HepG2 (cell line): ENCODE results near the gene ZDHHC3. TPM values are rescaled to one million over a fixed set of nuclear protein-coding genes. Genes with fewer than 3 reads are reported as not detected.

Experiments
- ATAC-seq: fragments of 200-7000 bp; cut with Tn5 transposase; 3 replicates; pipeline ENCODE4 v1.9.1; 2020; ENCODE audit warnings: mild to moderate bottlenecking, moderate library complexity
- BruUV-seq: library from RNA; stranded (reverse); fragments of 400-500 nt; replicated peaks from 2 replicates; lab custom pipeline; 2021; lab: Mats Ljungman, UMichigan
- CTCF ChIA-PET: fragments of 300-600 bp; formaldehyde crosslinking; extraction: SDS; loops from one replicate; lab custom pipeline; 2021; ENCODE audit warnings: low total read pairs, inconsistent platforms, low intra/inter-chr PET ratio; lab: Yijun Ruan, JAX
- POLR2A ChIA-PET: fragments of 350-600 bp; sonication (Branson Sonifier 250); formaldehyde crosslinking; loops from one replicate; lab custom pipeline; 2020; ENCODE audit warnings: antibody characterized with exemption, inconsistent platforms; lab: Yijun Ruan, JAX
- DNase-seq: peaks from one replicate; pipeline ENCODE4 v3.0.0-alpha.2; 2015; ENCODE audit warnings: low spot score
- FAIRE-seq: peaks from 3 replicates; lab custom pipeline; 2011; peaks lifted over from hg19 to GRCh38; lab: Jason Lieb, UNC
- H2AFZ ChIP-seq: one replicate; pipeline ENCODE4 v1.6.1; 2011; ENCODE audit warnings: low read length, inconsistent platforms
- H3K27ac ChIP-seq: fragments of 300-600 bp; 3 replicates; pipeline ENCODE4 v1.8.0; 2011; ENCODE audit warnings: mixed run types, mild to moderate bottlenecking, mixed read lengths, low read length, inconsistent platforms; ENCODE audit not compliant: insufficient read depth; ENCODE audit errors: extremely low read length
- H3K27me3 ChIP-seq, 2 experiments: fragments of 200-600 bp in 1 of 2; 2 replicates in 1 of 2; 3 replicates in 1 of 2; pipeline versions ENCODE4 v1.6.0 to v1.8.0; 2011; ENCODE audit warnings: low read length in 2 of 2, mild to moderate bottlenecking in 2 of 2, moderate library complexity in 2 of 2, inconsistent platforms in 1 of 2; ENCODE audit not compliant: insufficient read depth in 2 of 2, control insufficient read depth in 1 of 2
- H3K36me3 ChIP-seq, 2 experiments: fragments of 200-600 bp in 1 of 2; replicated peaks in 1 of 2; 2 replicates in 1 of 2; 3 replicates in 1 of 2; pipeline versions ENCODE4 v1.5.1 to v1.8.0; 2011; ENCODE audit warnings: low read length in 2 of 2, inconsistent platforms in 1 of 2; ENCODE audit not compliant: insufficient read depth in 2 of 2, control insufficient read depth in 1 of 2
- H3K4me1 ChIP-seq: 2 replicates; pipeline ENCODE4 v1.5.1; 2012; ENCODE audit warnings: low read length, inconsistent platforms; ENCODE audit not compliant: insufficient read depth
- H3K4me2 ChIP-seq: 2 replicates; pipeline ENCODE4 v1.6.0; 2011; ENCODE audit warnings: low read depth, low read length, inconsistent platforms
- H3K4me3 ChIP-seq, 3 experiments: fragments of 200-600 bp in 1 of 3; sonication (generic), shearing (Covaris generic) in 1 of 3; replicated peaks in 1 of 3; 2 replicates each; pipeline ENCODE4 v1.5.1; 2011 to 2016; ENCODE audit warnings: low read length in 3 of 3, inconsistent platforms in 2 of 3, low read depth in 2 of 3, mild to moderate bottlenecking in 2 of 3, control low read depth in 1 of 3, mixed read lengths in 1 of 3; ENCODE audit not compliant: insufficient read depth in 1 of 3
- H3K79me2 ChIP-seq: one replicate; pipeline ENCODE4 v1.6.1; 2011; ENCODE audit warnings: low read length, inconsistent platforms; ENCODE audit not compliant: insufficient read depth
- H3K9ac ChIP-seq: 2 replicates; pipeline ENCODE4 v1.6.0; 2011; ENCODE audit warnings: mild to moderate bottlenecking, low read depth, low read length, inconsistent platforms; ENCODE audit not compliant: insufficient read depth
- H3K9me3 ChIP-seq: 2 replicates; pipeline ENCODE4 v1.5.1; 2012; ENCODE audit warnings: mild to moderate bottlenecking, low read length
- H4K20me1 ChIP-seq: 2 replicates; pipeline ENCODE4 v1.6.0; 2011; ENCODE audit warnings: inconsistent platforms, mild to moderate bottlenecking, low read length, moderate library complexity; ENCODE audit not compliant: insufficient read depth
- AGO2 ChIP-seq: fragments of 200-400 bp; formaldehyde crosslinking; optimal IDR thresholded peaks from 2 replicates; pipeline ENCODE3; 2017; ENCODE audit warnings: mild to moderate bottlenecking, low read depth, low read length, moderate library complexity
- HNF4G ChIP-seq, 2 experiments: sonication (generic) in 1 of 2; formaldehyde crosslinking in 1 of 2; IDR thresholded peaks; 2 replicates each; pipeline versions ENCODE4 v1.4.0 to v1.6.1; 2011 to 2020; ENCODE audit warnings: borderline replicate concordance in 2 of 2, low read depth in 2 of 2, mild to moderate bottlenecking in 2 of 2, low read length in 1 of 2, missing genetic modification reagents in 1 of 2, moderate library complexity in 1 of 2
- PHF21A ChIP-seq: sonication (generic); formaldehyde crosslinking; IDR thresholded peaks from 2 replicates; pipeline ENCODE4 v1.5.0; 2020; ENCODE audit warnings: mild to moderate bottlenecking, missing genetic modification reagents
- SIN3A ChIP-seq: IDR thresholded peaks from 2 replicates; pipeline ENCODE4 v1.6.1; 2011; ENCODE audit warnings: low read depth, mild to moderate bottlenecking, control low read depth, low read length, borderline replicate concordance
- SMAD3 ChIP-seq: sonication (generic); formaldehyde crosslinking; IDR thresholded peaks from 2 replicates; pipeline ENCODE4 v1.4.0; 2020; ENCODE audit warnings: missing genetic modification reagents
- ZNF251 ChIP-seq: sonication (generic); formaldehyde crosslinking; IDR thresholded peaks from 2 replicates; pipeline ENCODE4 v1.9.0; 2021; ENCODE audit warnings: mild to moderate bottlenecking, missing genetic modification reagents
- ZNF451 ChIP-seq: sonication (generic); formaldehyde crosslinking; IDR thresholded peaks from 2 replicates; pipeline ENCODE4 v1.5.0; 2020; ENCODE audit warnings: mild to moderate bottlenecking, missing genetic modification reagents
- WGBS: methylation state at CpG from one replicate; pipeline ENCODE4 v1.1.6; 2017; ENCODE audit warnings: low lambda C conversion rate; 5-methylcytosine and 5-hydroxymethylcytosine counted together
- in situ Hi-C: cut with HindIII; loops from 2 replicates; pipeline ENCODE4 v1.10.0; 2017; ENCODE audit warnings: low pct_unique_long_range_greater_than_20kb; ENCODE audit not compliant: extremely low pct_ligation_motif_present
- intact Hi-C: fragments of 100-400 bp; cut with micrococcal nuclease; formaldehyde crosslinking; loops from one replicate; pipeline ENCODE4 v1.10.0; 2022; ENCODE audit not compliant: unreplicated experiment
- polyA plus RNA-seq, 8 experiments: library from polyadenylated mRNA; depleted of rRNA in 3 of 8; stranded (reverse) in 7 of 8; unstranded in 1 of 8; fragments of >200 nt; fragmentation: Illumina TruSeq in 4 of 8; extraction: Trizol in 4 of 8; gene quantifications; 2 replicates each; pipeline versions ENCODE4 v1.2.1 to v1.2.3, GENCODE V29; 2011 to 2016; ENCODE audit warnings: low read depth in 4 of 8, missing spikeins in 1 of 8, mixed read lengths in 1 of 8; ENCODE audit not compliant: insufficient read depth in 1 of 8
- total RNA-seq, 5 experiments: library from RNA; depleted of rRNA; stranded (reverse); fragments of >200 nt; fragmentation: Illumina TruSeq; extraction: Trizol; gene quantifications; 2 replicates each; pipeline ENCODE4 v1.2.3, GENCODE V29; 2016; ENCODE audit warnings: low read depth in 1 of 5
- TF ChIP-seq, protein P1 (sequence below): sonication (generic); formaldehyde crosslinking; IDR thresholded peaks from 2 replicates; pipeline ENCODE4 v1.5.1; 2020; ENCODE audit warnings: mild to moderate bottlenecking, missing genetic modification reagents

Gene ZDHHC3
- total and polyA plus RNA-seq, 2 of the 13 experiments (the other 11 are each of a cell fraction or from before 2014, with no cell fraction given) = 44.1 to 65.7 TPM

DNA sequence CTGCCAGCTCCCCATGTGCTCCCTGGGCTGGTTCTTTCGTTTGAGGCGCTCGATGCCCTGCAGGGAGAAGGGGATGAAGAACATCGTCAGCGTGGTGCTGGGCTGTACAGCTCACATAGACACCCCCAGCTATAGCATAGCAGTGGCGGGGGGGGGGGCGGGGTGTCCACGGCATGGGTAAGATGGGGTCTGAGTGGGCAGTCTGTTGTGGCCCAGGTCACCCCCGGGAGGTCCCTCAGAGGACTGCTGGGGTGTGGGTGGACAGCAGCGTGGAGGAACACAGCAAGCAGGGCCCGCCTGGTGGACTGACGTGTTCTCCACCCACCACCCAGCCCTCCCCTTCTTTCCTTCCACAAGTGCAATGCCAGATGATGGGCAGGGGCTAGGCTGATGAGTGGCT, 57.9 kb downstream of the ZDHHC3 start:
- no peak for ATAC-seq
- no TSS peak for BruUV-seq
- CTCF ChIA-PET = no interaction called here
- DNase-seq = no peak
- H3K9ac ChIP-seq = no peak overlapping the region
- no peaks in the 10 kb centered on the region for H3K27me3 ChIP-seq
- in situ Hi-C loops (loop anchor here (5.0 kb wide), 1 partner anchor 381 kb away; no protein-coding TSS in a partner anchor), intact Hi-C loops (no loop called here)
- H3K27ac ChIP-seq = no peak overlapping the region
- H3K79me2 ChIP-seq = no peaks in the 10 kb centered on the region
- POLR2A ChIA-PET = no interaction called here
- no peak overlapping the region for H3K4me2 ChIP-seq
- H4K20me1 ChIP-seq = no peaks in the 10 kb centered on the region
- WGBS = 85% methylated on average over 6 of the region's 12 CpGs
- no peak overlapping the region for H3K4me3 ChIP-seq
- TF ChIP-seq ZNF251 (no peak), AGO2 (peak; percentile 27)
- no peak overlapping the region for H2AFZ ChIP-seq
- no peaks in the 10 kb centered on the region for H3K4me1 ChIP-seq
- H3K36me3 ChIP-seq = 0 out of 5 replicates have a peak, but pooled peaks cover 0 to 3% of the 10 kb centered on the region in 2 experiments
- no peaks in the 10 kb centered on the region for H3K9me3 ChIP-seq
- FAIRE-seq = no peak

DNA sequence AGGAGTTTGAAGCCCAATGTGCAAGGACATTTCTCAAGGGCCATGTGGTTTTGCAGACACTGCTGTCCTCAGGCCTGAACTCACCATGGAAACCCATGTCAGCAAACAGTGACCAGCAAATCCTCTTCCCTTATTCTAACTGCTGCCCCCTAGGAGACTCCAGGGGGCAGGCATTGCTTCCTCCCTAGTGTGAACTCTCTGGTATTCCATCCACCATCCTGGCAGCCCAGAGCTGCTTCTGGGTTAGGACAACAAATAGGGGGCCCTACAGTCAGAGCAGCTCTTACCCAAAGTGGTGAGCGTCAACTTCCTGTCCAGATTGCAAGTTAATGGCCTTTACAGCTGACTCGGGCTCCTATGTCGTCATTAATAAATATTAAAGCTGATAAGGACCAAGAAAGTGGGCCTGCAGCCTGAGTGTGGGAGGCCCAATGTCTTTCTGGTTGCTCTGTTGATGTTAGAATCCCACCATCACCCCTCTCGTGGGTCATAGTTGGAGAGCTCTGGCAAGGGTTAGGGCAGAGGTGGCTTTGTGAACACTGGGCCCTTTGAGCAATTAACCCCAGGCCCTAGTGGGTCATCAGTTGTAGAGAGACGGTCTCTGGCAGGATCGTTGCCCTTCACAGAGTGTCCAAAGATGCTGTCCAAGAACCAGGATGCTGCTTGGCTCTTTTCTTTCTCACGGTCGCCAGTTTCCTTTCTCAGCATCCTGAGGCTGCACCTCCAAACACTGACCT, 60.1 kb downstream of the ZDHHC3 start:
- Histone ChIP-seq H3K79me2 (no peaks in the 10 kb centered on the region), H3K9me3 (no peaks in the 10 kb centered on the region), H3K9ac (no peak overlapping the region), H3K4me2 (no peak overlapping the region), H3K36me3 (0 out of 5 replicates have a peak, but pooled peaks cover 0 to 3% of the 10 kb centered on the region in 2 experiments), H3K4me3 (no peak overlapping the region), H3K27ac (no peak overlapping the region), H2AFZ (no peak overlapping the region), H4K20me1 (no peaks in the 10 kb centered on the region), H3K27me3 (no peaks in the 10 kb centered on the region), H3K4me1 (no peaks in the 10 kb centered on the region)
- ATAC-seq (peak; percentile 39), FAIRE-seq (no peak), DNase-seq (peak; percentile 20)
- in situ Hi-C loops = loop anchor here (5.0 kb wide), 1 partner anchor 379 kb away; no protein-coding TSS in a partner anchor
- intact Hi-C loops = no loop called here
- CTCF ChIA-PET = no interaction called here
- WGBS = 87% methylated on average over 6 of the region's 8 CpGs
- no TSS peak for BruUV-seq
- POLR2A ChIA-PET = no interaction called here
- TF ChIP-seq, protein P1, sequence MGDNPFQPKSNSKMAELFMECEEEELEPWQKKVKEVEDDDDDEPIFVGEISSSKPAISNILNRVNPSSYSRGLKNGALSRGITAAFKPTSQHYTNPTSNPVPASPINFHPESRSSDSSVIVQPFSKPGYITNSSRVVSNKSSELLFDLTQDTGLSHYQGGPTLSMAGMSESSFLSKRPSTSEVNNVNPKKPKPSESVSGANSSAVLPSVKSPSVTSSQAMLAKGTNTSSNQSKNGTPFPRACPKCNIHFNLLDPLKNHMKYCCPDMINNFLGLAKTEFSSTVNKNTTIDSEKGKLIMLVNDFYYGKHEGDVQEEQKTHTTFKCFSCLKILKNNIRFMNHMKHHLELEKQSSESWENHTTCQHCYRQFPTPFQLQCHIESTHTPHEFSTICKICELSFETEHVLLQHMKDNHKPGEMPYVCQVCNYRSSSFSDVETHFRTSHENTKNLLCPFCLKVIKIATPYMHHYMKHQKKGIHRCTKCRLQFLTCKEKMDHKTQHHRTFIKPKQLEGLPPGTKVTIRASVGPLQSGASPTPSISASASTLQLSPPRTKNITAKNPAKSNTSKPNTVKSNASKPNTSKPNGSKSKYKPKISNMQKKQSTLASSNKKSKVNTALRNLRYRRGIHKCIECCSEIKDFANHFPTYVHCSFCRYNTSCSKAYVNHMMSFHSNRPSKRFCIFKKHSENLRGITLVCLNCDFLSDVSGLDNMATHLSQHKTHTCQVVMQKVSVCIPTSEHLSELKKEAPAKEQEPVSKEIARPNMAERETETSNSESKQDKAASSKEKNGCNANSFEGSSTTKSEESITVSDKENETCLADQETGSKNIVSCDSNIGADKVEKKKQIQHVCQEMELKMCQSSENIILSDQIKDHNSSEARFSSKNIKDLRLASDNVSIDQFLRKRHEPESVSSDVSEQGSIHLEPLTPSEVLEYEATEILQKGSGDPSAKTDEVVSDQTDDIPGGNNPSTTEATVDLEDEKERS (CRISPR knock-in tag) = no peak
- TF ChIP-seq SIN3A = no peak
- no peak for TF ChIP-seq PHF21A (CRISPR knock-in tag)
- no peak for TF ChIP-seq SMAD3 (CRISPR knock-in tag)
- no peak for TF ChIP-seq ZNF451
- TF ChIP-seq HNF4G (IDR thresholded peaks at IDR 0.05; ENCODE audit: borderline replicate concordance, low read depth, low read length) = no peak
- TF ChIP-seq HNF4G (CRISPR knock-in tag; IDR thresholded peaks at IDR 0.05; ENCODE audit: borderline replicate concordance, low read depth) = no peak
